HT-29 (cell line): Measurements from ENCODE around the gene SLC22A5. TPM values are rescaled to one million over a fixed set of nuclear protein-coding genes. Genes with fewer than 3 reads are reported as not detected.
A peak's percentile ranks its signal among the peaks of the same experiment; 100 is the strongest.

Source experiments
- DNase-seq: peaks from one replicate; pipeline ENCODE4 v3.0.0-alpha.2; 2015; ENCODE audit warnings: low spot score
- total RNA-seq: library from RNA; depleted of rRNA; stranded (reverse); fragments of >200 nt; shearing (Covaris generic); gene quantifications from 2 replicates; pipeline ENCODE4 v1.2.3, GENCODE V29; 2014

SLC22A5 gene
- total RNA-seq, 1 experiment from 2014 or later, result 6.6 TPM

DNA sequence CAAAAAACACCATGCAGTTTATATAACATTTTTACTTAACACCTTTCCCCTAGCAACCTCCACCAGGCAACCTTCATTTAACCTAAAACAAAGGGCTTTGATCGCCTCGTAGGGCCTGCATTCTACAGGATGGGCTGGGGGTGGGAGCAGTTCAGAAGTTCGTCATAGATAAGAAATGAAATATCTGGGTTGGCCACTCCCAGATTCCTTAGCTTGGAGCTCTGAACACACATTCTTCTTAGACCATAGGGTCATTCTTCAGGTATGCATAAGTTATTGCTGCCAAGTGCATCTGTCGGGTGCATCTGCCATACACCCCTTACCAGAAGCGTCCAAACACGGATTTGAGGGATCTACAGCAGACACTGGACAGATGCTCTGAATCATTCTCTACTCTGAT, 4.3 kb upstream of the SLC22A5 start:
- no peak for DNase-seq

DNA sequence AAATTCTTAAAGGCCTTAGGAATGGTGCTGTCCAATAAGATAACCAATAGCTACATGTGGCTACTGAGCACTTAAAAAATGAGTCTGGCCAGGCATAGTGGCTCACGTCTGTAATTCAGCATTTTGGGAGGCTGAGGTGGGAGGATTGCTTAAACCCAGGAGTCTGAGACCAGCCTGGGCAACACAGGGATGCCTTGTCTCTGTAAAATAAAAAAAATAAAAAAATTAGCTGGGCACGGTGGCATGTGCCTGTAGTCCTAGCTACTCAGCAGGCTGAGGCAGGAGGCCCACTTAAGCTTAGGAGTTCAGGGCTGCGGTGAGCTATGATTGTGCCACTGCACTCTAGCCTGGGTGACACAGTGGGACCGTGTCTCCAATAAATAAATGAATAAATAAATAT, 1.3 kb upstream of the SLC22A5 start:
- DNase-seq, result no peak

DNA sequence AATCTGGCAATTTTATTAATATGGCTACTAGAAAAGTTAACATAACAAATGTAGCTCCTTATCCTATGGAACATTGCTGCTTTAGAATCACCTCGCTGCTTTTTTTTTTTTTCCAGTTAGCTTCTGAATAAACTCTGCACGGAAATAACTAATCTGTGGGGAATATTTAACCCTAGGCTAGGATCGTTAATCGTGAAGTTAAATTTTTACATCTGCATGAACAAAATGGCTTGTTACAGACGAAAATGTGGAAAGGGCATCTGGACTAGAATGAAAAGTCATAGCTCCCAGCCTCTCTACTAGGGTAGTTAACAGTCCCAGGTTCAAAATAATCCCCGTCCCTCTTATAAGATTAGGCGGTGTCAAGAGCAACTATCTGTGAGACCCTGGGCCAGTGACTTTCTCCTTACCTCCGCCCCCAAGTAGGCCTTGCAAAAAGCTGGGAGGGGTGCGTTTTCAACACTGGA, 470 bp upstream of the SLC22A5 start:
- no peak for DNase-seq

DNA sequence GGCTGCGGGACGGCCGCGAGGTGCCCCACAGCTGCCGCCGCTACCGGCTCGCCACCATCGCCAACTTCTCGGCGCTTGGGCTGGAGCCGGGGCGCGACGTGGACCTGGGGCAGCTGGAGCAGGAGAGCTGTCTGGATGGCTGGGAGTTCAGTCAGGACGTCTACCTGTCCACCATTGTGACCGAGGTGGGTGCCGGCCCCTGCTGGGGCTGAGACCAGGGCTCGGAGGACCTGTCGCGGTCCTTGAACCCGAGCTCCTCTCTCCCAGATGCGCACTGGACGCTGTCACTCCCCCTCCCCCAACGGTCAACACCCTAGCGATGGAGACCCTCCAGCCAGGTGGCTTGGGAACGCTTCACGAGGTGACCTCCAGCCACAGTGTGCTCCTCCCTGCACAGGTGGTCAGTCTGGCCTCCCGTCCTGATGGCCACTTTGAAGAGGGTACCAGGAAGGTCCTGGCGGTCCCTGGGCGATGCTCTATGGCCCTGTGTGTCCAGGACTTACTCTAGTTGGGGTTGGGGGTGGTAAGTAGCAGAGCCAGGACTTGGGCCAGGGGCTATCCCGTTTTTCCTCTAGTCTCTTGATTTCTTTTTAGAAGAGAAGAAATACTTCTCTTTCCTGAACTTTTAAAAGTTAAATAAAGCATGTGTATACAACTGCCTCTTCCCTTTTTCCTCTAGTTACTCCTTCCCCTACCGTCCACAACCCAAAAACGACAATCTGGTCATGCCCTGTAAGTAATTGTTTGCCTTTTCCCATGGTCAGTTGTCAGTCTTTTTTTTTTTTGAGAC, 866 bp downstream of the SLC22A5 start:
- no peak for DNase-seq

DNA sequence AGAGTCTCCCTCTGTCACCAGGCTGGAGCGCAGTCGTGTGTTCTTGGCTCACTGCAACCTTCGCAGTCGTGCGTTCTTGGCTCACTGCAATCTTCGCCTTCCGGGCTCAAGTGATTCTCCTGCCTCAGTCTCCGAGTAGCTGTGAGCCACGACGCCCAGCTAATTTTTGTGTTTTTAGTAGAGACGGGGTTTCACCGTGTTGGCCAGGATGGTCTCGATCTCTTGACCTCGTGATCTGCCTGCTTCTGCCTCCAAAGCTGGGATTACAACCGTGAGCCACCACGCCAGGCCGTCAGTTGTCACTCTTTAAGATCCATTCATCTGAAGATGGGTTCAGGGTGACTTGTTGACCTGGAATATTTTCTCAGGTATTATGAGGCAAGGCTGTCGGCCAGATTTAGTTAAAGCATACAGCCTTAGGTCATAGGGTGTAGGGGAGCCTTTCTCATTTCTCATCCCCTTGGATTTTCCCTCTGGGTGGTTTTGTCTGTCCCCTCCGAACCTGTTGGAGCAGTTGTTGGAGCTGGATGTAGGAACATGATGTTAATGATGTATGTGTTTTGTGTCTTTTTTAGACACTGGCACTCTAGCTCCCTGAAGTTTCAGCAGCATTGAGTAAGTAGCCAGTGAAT, 1.6 kb downstream of the SLC22A5 start:
- DNase-seq, result no peak

DNA sequence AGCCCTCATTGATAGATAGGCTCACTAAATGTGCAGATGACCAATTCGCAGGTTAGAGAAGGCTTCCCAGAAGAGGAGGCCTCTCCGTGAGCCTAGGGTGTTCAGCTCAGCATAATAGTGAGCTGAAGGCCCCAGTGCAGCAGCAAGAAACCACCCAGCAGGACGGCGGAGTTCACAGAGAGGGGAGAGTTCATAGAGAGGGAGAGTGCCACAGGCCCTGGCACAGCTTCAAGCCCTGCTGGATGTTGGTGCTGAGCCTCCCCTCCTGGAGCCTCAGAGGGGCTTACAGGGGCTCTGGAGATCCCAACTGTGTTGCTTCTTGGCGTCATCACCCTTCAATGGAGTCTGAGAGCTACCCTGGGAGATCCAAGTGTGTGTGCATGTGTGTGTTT, 2.1 kb downstream of the SLC22A5 start:
- DNase-seq, result no peak

DNA sequence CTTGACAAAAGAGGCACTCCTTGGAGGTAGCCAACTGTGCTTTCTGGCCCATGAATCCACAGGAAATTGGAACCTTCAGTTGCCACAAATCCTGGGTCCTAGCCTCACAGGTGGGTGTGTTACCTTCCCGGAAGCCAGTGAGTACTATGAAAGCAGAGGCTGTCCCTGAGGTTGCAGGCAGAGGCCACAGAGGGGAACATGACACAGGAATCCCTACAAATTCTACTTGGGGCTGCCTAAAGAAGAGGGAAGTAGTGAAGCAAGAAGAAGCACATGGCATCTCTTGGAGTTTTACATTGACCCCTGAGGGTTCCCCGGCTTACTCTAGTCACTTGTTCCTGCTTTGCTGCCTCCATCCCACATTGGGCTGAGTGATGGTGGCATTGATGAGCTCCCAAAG, 2.6 kb downstream of the SLC22A5 start:
- no peak for DNase-seq

DNA sequence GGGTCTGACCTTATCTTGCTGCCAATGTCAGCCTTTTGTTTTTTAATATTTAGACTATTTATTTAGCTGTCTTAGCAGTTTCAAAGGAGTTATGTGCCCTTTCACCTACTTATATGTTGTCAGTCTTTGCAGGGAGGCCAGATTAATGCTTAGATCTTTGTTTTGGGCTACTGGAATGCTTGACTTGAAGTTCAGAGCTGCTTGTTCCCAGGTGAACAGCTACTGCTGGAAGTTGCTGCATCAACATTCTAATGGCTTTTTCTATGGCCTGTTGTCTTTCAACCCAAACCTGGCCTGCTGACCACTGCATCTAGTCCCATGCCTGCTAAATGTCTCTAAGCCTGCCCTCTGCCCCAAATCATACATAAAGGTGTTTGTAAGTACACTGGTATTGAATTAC, 3.0 kb downstream of the SLC22A5 start:
- peak; percentile 6 for DNase-seq

DNA sequence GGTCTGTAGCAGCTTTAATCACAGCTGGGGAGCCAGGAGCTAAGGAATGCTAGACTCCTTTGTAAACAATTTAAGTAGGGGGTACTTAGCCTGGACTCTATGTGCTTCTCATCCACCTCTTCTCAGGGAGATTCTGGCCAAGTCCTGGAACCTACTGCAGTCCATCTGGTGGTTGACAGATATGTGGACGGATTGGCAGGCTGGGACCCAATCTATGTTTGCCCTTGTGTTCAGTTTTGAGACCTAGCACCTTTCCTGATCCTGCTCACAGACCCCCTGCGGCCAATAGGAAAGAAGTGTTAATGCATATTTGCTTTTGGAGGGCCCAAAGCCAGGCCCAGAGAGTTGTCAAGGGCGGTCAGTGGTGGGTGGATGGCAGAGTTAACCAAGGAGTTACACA, 6.4 kb downstream of the SLC22A5 start:
- no peak for DNase-seq

DNA sequence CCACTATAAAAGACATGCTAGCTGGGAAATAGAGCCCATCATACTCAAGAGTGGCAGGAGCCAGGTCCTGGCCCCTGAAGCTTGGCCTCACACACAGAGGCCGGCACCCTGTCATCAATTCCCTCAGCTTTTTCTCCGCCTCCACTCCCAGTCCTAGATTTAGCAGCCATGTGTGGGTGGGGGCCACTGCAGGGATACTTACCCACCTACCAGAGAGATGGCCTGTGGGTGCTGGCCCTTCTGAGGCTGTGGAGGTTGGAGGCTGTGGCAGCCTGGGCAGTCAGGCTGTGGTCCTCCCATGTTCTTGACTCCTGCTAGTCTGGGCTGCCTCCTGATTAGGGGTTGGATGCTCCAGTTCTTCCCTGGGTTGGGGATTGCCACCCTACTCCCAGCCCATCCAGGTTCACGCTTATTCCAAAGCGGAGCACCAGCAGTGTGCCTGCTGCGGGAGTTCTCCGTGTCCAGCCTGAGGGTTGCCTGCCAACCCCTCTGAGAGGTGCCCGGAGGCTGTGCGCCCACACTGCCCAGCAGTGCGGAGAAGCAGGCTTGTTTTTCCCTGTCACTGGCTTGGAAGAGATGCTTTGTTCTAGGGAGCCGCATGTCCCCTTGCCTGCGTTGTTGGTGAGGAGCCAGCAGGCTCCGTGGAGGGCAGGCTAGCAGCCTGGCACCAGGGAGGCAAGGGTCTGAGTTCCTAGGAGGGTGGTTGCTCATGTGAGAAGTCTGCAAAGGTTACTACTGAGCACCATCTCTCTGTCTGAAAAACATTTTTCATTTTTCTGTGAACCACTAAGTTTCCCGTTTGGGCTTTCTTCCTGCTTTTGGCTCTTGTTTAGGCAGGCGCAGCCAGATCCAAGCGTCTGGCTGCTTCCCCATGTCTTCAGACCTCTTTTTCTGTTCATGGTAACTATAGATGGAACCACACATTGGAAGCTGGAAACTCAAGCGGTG, 7.5 kb downstream of the SLC22A5 start:
- no peak for DNase-seq

DNA sequence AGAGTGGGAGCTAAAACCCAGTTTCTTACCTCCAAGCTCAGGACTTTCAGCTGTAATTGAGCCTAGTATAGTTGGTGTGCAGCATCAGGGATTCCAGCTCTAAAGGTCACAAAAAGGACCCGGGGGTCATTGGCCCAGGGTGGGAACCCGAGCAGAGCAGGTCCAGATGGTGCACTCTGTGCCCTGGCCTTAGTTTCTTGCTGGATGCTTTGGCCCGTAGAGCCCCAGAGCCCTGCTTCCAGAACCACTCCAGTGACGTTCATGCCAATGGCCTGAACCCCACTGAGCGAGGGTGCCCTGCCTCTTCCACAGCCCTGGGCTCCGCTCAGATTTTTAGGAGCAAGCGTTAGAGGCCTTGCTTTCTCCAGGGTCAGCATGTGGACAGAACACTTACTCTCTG, 8.2 kb downstream of the SLC22A5 start:
- DNase-seq, result no peak

DNA sequence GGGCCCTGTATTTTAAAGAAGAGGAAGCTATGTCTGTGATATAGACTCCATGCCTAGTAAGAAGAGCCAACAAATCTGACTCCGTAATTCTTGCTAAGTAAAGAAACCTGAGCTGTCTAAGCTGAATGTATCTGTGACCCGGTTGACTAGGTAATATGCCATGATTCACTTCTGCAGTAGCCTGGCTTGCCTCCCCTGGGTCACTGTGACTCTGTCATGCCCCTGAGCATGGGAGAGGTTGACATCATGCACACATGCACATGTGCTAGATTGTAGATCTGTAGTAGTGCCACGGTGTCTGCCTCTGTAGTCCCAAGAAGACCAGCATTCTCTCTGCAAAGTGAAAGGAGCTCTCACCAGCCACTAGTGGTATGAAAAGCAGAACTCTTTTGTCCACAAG, 9.1 kb downstream of the SLC22A5 start:
- DNase-seq, result no peak

DNA sequence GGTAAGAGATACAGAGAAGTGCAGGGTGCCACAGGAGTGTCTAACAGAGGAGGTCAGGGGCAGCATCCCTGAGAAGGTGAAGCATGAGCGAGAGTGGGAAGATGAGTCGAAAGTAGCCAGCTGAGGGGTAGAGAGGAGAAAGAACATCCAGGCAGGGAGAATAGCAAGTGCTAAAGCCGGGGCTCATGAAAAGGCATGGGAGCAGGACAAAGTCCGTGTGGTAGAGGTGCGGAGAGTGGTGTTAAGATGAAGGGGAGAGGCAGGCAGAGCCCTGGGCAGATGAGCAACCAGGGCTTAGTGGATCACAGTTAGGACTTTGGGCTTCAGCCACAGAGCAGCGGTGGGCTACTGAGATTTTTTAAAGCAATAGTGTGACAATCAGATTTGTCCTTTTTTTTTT, 10.5 kb downstream of the SLC22A5 start:
- no peak for DNase-seq

DNA sequence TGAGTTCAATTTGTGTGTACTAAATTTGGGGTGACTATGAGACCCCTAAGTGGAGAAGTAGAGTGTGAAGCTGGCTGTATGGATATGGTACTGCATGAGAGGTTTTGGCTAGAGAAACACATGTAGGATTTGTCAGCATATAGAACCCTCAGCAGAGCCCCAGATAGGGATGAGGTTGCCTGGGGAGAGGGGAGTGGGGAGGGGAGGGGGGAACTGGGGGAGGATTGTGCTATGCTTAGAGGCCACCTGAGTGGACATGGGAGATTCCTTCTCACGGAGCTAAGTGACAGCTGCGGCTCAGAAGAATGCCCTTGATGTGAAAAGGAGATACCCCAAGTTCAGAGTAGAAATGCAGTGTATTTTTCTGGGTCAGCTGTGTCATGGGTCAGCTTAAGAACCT, 11.2 kb downstream of the SLC22A5 start:
- no peak for DNase-seq

DNA sequence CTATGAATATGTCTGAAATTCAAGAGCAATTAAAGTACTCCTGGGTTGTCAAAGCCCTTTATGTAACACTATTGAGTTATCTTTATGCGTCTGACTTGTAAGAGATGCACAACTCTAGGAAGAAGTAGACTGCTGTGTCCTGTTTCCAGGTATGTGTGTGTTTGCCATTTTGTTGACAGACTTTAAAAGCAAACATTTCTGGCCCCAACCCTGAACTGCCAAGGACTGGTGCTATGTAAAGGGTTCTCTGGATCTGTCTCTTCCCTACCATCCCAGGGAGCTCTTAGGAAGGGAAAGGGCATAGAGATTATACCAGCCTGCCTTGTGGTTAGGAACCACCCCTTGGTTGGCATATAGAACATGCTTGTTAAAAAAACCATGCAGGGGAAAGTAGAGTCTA, 12.1 kb downstream of the SLC22A5 start:
- DNase-seq, result peak; percentile 54

DNA sequence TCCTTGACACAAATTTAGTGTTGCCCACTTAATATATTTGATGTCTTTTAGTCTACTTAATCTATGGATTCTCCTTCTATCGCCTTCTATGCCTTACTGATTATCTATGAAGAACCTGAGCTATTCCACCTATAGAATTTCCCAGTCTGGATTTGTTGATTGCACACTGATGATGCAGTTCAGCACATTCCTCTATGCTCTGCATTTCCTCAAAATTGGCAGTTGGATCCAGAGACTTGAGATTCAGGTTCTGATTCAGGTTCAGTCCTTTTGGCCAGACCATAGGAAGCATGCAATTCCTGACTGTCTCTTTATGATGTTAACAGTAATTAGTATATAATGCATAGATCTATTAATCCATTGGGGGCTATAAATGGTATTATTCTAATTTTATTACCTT, 13.8 kb downstream of the SLC22A5 start:
- DNase-seq, result no peak

DNA sequence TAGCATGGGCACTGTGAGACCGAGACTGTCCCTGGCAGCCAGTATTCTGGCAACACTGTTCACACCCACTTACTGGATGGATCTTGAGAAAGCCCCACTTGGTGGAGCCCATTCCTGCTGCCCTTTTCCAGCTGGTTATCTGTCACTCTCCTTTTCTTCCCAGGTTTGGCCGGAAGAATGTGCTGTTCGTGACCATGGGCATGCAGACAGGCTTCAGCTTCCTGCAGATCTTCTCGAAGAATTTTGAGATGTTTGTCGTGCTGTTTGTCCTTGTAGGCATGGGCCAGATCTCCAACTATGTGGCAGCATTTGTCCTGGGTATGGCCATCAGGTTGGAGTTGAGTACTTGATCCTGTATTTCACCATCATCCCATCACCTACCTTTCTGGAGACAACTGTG, 14.5 kb downstream of the SLC22A5 start:
- DNase-seq, result no peak

DNA sequence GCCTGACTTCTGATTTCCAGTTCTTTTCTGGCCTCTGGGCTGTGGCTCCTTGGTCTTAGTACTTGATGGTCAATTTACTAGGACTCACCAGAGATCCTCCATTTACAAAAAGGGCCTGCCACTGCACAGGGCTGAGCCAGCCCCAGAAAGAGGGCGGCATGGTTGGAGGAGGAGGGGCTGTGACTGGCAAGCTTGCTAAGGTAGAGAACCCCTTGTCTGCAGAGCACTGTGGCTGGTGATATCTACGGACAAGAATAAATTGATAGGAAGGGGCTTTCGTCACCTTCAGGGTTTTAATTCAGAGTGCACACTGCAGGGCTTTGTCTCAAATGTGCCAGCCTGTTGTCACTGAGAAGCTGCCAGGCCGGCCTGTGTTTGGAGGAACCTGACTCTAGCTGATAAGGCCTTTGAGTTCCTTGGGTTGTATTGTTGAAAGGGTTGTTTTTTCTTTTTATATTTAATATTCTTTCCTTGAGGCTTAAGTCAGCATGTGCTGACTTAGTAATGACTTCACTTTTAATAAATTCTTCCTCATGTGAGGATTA, 15.1 kb downstream of the SLC22A5 start:
- DNase-seq, result no peak

DNA sequence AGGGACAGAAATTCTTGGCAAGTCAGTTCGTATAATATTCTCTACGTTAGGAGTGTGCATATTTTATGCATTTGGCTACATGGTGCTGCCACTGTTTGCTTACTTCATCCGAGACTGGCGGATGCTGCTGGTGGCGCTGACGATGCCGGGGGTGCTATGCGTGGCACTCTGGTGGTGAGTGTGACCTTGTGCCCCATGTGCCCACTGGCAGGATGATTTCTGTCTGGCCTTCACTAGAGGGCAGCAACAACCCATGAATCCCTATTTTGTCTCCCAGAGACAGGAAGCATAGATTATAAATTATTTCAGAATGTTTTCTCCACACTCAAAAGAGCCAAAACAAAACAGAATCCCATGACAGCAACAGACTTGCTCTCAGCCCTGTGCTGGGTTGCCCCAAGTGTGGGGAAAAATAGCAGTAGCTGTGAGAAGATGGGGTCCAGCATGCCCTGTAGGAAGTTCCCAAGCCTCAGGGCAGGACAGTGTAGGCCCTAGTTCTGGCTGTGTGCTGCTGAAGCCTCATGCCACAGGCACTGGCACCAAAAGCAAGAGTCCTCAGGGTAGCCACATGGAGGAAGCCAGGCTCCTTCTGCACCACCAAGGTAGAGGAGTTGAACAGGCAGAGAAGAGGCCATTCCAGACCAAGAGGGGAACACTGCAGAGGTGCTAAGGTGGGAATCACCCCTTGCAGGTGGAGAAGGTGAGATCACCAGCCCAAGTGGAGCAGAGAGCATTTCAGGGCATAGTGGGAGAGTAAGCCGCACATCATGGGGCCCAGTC, 16.0 kb downstream of the SLC22A5 start:
- peak; percentile 84 for DNase-seq

DNA sequence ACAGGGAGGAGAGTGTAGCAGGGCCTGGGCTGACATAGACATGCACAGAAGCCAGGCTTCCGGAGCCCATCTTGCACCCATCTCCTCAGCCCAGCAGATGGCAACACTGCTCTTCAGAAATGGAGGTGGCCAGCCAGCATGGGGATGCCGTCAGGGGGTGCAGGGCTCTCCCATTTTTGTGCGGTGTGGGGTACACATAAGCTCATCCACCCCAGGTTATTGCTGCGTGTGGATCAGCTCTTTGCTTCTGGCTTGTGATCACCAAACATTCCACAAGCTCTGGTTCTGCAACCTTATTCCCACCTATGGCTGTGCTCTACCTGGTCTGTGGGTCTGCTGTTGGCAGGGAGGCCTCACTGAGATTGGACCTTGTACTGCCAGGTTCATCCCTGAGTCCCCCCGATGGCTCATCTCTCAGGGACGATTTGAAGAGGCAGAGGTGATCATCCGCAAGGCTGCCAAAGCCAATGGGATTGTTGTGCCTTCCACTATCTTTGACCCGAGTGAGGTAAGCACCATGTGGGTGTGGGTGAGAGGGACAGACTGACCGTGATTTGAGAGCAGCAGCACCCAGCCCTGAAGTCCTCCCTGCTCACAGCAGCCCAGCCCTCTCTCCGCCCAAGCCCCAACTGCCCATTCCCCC, 17.3 kb downstream of the SLC22A5 start:
- peak; percentile 89 for DNase-seq
